A172 (cell line): ENCODE results near the gene PLEKHJ1. TPM values are rescaled to one million over a fixed set of nuclear protein-coding genes. Genes with fewer than 3 reads are reported as not detected.

Source experiments
- DNase-seq: peaks from one replicate; pipeline ENCODE4 v3.0.0-alpha.2; 2015; ENCODE audit warnings: low spot score
- total RNA-seq: library from RNA; depleted of rRNA; stranded (reverse); fragments of >200 nt; shearing (Covaris generic); gene quantifications from 2 replicates; pipeline ENCODE4 v1.2.3, GENCODE V29; 2014; rRNA removed

Gene PLEKHJ1
- total RNA-seq, 1 experiment from 2014 or later = 177 TPM

- DNase-seq = no peak
Observed at GRCh38 chr19:2199215-2199614, 36.9 kb downstream of the PLEKHJ1 start.

GRCh38 chr19:2198317-2198716, 37.8 kb downstream of the PLEKHJ1 start:
- no peak for DNase-seq

GRCh38 chr19:2197270-2197669, 38.9 kb downstream of the PLEKHJ1 start:
- DNase-seq = no peak

- no peak for DNase-seq
Observed at GRCh38 chr19:2195914-2196313, 40.2 kb downstream of the PLEKHJ1 start.

GRCh38 chr19:2195361-2195760, 40.8 kb downstream of the PLEKHJ1 start:
- no peak for DNase-seq

GRCh38 chr19:2194513-2195078, 41.5 kb downstream of the PLEKHJ1 start:
- DNase-seq = no peak

- no peak for DNase-seq
Observed at GRCh38 chr19:2193807-2194206, 42.3 kb downstream of the PLEKHJ1 start.

GRCh38 chr19:2192862-2193261, 43.3 kb downstream of the PLEKHJ1 start:
- no peak for DNase-seq

- no peak for DNase-seq
Observed at GRCh38 chr19:2191456-2192310, 44.4 kb downstream of the PLEKHJ1 start.

- no peak for DNase-seq
Observed at GRCh38 chr19:2190848-2191455, 45.2 kb downstream of the PLEKHJ1 start.

- no peak for DNase-seq
Observed at GRCh38 chr19:2189880-2190279, 46.2 kb downstream of the PLEKHJ1 start.

GRCh38 chr19:2188708-2189385, 47.3 kb downstream of the PLEKHJ1 start:
- DNase-seq = no peak

- DNase-seq = no peak
Observed at GRCh38 chr19:2187159-2187558, 49.0 kb downstream of the PLEKHJ1 start.

- DNase-seq = peak; percentile 59
Observed at GRCh38 chr19:2186071-2186846, 49.9 kb downstream of the PLEKHJ1 start.

- no peak for DNase-seq
Observed at GRCh38 chr19:2185734-2186070, 50.4 kb downstream of the PLEKHJ1 start.

- no peak for DNase-seq
Observed at GRCh38 chr19:2184422-2184975, 51.6 kb downstream of the PLEKHJ1 start.

Other genes starting within 250 kb of the PLEKHJ1 start
- 54.7 and 60.4 TPM in 2 replicates for gene BTBD2, start 220.6 kb downstream of the PLEKHJ1 start, total RNA-seq
- 40.4 and 53.8 TPM in 2 replicates for gene MKNK2, start 185.1 kb downstream of the PLEKHJ1 start, total RNA-seq
- 17.4 and 21.5 TPM in 2 replicates for gene MOB3A, start 140.0 kb downstream of the PLEKHJ1 start, total RNA-seq
- 2.7 and 2.8 TPM in 2 replicates for gene IZUMO4, start 139.4 kb downstream of the PLEKHJ1 start, total RNA-seq
- gene AP3D1, start 84.8 kb downstream of the PLEKHJ1 start, total RNA-seq = 167 and 176 TPM in 2 replicates
- 6.5 and 6.8 TPM in 2 replicates for gene DOT1L, start 72.4 kb downstream of the PLEKHJ1 start, total RNA-seq
- gene SF3A2, start 495 bp upstream of the PLEKHJ1 start, total RNA-seq = 41.1 and 42.9 TPM in 2 replicates
- gene AMH, start 13.0 kb upstream of the PLEKHJ1 start, total RNA-seq = 8.5 and 10.0 TPM in 2 replicates
- gene JSRP1, start 20.1 kb upstream of the PLEKHJ1 start, total RNA-seq = not detected in 2 replicates
- gene PEAK3, start 45.8 kb upstream of the PLEKHJ1 start, total RNA-seq = 0.22 and 1.7 TPM in 2 replicates
- gene LINGO3, start 71.8 kb upstream of the PLEKHJ1 start, total RNA-seq = not detected in 2 replicates
- gene LSM7, start 92.3 kb upstream of the PLEKHJ1 start, total RNA-seq = 493 and 592 TPM in 2 replicates
- gene SPPL2B, start 92.4 kb upstream of the PLEKHJ1 start, total RNA-seq = 51.9 and 60.7 TPM in 2 replicates
- not detected in 2 replicates for gene TMPRSS9, start 123.9 kb upstream of the PLEKHJ1 start, total RNA-seq
- 85.0 and 110 TPM in 2 replicates for gene TIMM13, start 191.3 kb upstream of the PLEKHJ1 start, total RNA-seq
- gene LMNB2, start 220.6 kb upstream of the PLEKHJ1 start, total RNA-seq = 232 and 348 TPM in 2 replicates
- 92.7 and 97.6 TPM in 2 replicates for gene GADD45B, start 239.8 kb upstream of the PLEKHJ1 start, total RNA-seq